Stimulated activated CD4-positive, alpha-beta T cell treated with anti-CD3 and anti-CD28 coated beads, Interleukin-4, amount 100 ng/mL, for 1 hour (primary cell): ENCODE measurements around the gene NTN5.
A peak's percentile ranks its signal among the peaks of the same experiment; 100 is the strongest.
"Not testable (repeated sequence)": the region's sequence is repeated elsewhere in the genome, so short reads cannot be mapped to it uniquely, and the experiment has no call there.

Experiments
- DNase-seq: peaks from one replicate; pipeline ENCODE4 v3.0.0-alpha.2; 2020

NTN5 gene

DNA sequence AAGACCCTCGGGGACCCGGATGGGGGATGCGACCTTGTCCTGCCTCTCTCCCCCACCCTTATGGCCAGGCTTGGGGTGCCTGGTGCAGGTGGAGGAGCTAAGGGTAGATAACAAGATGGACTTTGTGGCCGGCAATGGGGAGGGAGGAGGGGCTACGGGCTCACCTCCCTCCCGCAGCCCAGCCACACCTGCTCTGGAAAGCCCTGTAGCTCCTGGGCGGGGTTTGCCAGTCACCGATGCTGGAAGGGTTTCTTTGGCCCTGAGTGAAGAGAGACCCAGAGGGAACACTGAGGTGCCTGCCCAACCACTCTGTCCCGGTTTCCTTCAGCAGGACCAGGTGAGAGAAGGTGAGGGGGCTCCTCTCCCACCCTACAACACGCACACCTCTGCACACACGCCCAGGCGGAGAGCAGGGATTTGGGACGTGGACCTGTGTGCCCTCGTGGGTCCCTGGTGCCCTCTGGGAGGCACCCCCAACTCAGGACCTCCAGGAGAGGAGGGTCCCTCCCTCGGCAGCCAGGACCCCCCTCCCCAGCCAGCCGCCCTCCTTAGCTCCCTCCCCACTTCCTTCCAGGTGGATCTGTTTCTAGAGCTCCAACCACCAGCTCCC lies 23.0 kb upstream of the NTN5 start, which contains the start of gene FUT2:
Gene FUT2, plus strand, starts transcription at position 229 of the 610 bp plus-strand sequence. CDS start 6,986 bp downstream, outside the sequence.
- DNase-seq = no peak

DNA sequence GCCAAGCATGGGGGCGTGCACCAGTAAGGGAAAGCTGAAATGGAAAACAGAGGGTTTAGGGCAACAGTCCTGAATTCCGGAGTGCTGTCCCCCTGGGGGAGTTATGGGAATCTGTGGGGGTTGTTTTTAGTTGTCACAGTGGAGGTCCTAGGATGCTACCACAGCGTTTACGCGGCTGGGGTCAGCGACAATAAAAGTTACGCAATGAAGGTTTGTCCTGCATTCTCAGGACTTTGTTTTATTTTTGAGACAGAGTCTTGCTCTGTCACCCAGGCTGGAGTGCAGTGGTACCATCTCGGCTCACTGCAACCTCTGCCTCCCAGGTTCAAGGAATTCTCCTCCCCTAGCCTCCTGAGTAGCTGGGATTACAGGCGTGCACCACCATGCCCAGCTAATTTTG lies 20.8 kb upstream of the NTN5 start:
- not testable (repeated sequence) for DNase-seq

DNA sequence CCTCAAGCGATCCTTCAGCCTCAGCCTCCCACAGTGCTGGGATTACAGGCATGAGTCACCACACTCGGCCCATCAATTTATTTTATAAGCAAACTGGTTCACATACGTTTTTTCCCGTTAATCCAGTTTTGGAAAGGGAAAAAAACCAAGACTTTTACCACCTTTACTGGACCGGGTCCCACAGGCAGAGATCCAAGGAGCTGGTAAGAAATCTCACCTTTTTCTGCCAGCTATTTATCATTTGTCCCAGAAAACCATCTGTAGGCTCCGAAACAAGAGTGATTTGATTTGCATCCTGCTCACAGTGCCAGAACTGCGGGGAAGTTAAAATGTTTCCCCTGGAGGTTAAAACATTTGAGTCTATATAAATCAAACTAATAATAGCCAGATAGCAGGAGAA lies 16.6 kb upstream of the NTN5 start:
- no peak for DNase-seq

DNA sequence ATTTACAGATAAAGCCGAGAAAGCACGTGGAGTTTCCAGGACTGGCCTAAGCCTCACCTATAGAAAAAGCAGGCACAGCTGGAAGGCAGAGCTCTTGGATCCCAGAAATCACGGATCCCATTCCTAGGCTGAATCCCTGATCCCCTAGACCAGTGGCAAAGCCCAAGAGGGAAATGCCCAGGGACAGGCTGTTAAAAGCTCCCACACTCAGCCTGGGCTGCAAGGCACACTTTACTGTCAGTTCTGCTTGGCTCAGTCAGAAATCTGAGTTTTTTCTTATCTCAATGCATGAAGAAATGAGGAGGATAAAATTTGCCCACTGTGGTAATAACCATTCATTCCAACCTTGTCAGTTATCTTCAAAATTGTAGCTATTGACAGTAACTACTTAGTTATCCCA lies 15.0 kb upstream of the NTN5 start:
- DNase-seq = no peak

DNA sequence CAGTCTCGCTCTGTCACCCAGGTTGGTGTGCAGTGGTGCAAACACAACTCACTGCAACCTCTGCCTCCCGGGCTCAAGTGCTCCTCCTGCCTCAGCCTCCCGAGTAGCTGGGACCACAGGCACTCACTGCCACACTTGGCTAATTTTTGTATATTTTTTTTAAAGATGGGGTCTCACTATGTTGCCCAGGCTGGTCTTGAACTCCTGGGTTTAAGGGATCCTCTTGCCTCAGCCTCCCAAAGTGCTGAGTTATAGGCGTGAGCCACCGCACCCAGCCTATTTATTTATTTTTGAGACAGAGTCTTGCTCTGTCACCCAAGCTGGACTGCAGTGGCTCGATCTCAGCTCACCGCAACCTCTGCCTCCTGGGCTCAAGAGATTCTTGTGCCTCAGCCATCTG lies 13.8 kb upstream of the NTN5 start:
- not testable (repeated sequence) for DNase-seq

DNA sequence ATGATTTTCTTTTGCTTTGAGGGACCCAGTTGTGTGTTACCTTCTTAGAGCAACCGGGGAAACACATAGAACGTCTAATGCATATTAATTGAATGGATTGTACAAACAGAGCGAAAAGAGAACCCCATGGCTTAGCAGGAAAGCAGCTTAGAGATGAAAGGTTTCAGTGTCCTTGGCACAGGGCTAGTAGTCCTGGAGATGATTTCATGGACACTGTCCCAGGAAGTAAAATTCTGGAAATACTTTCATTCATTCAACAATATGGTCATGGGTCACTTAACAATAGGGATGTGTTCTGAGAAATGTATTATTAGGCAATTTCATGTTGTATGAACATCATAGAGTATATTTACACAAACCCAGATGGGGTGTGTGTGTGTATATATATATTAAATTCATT lies 13.3 kb upstream of the NTN5 start:
- no peak for DNase-seq

DNA sequence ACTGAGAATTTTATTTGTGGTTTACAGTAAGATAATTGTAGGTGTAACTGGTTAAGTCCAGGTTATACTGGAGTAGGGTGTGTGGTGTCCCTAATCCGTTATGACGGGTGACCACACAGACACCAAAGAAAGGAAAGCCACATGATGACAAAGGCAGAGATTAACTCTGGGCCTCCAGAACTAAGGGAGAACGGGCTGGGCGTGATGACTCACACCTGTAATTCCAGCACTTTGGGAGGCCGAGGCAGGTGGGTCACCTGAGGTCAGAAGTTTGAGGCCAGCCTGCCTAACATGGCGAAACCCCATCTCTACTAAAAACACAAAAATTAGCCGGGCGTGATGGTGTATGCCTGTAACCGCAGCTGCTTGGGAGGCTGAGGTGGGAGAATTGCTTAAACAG lies 12.8 kb upstream of the NTN5 start:
- no peak for DNase-seq

DNA sequence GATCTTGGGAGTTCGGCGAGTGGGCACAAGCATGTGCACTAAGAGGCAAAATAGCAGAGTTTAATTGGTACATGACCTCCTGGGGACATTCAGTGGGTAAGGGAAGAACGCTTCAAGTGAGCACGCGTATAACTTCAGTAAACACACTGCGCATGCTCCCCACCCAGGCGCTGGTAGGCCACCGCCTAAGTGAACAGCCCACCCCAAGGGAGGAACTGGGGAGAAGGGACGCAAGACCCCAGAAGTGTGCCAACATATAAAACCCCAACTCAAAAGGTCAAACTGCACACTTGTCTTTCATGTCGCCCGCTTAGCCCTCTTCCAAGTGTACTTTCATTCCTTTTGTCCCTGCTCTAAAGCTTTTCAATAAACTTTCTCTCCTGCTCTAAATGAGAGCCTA lies 10.5 kb upstream of the NTN5 start:
- peak; percentile 44 for DNase-seq

DNA sequence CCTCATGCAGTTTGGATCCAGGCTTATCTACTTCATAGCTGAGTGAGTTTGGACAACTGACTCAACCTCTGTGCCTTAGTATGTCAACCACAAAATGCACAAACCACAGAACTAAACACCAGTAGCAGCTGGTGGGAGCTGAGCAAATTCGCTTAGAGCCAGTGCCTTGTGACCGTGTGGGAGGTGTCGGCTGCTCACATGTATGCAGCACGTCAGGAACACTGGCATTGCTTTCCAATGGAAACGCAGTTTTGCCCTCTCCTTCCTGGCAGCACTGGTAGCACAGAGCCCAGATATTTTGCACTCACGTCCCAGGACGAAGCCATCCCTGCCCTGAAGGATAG lies 8.3 kb upstream of the NTN5 start:
- DNase-seq = no peak

DNA sequence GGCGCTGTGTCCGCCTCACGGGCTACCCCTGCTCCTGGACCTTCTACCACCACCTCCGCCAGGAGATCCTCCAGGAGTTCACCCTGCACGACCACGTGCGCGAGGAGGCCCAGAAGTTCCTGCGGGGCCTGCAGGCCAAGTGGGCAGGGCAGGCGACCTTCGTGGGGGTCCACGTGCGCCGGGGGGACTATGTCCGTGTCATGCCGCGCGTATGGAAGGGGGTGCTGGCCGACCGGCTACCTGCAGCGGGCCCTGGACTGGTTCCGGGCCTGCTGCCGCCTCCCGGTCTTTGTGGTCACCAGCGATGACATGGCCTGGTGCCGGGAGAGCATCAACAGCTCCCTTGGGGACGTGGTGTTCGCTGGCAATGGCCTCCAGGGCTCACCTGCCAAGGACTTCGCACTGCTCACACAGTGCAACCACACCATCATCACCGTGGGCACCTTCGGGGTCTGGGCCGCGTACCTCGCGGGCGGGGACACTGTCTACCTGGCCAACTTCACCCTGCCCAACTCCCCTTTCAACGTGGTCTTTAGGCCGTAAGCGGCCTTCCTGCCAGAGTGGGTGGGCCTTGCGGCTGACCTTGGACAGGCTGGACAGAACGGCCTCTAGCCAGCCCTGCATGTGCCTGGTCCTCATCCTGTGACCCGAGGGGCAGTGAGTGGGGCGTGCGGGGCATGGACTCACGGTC lies 7.8 kb upstream of the NTN5 start:
- no peak for DNase-seq

DNA sequence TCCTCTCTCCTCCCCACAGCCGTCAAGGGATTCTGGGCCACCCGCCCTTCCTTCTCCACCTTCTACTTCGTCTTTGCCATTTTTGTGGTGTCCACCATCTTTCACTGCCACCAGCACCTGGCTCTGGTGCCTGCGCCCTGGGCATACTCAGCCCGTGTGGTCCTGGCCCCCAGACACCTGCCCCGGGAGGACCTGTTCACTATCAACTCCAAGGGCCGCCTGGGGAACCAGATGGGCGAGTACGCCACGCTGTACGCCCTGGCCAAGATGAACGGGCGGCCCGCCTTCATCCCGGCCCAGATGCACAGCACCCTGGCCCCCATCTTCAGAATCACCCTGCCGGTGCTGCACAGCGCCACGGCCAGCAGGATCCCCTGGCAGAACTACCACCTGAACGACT lies 7.2 kb upstream of the NTN5 start:
- not testable (repeated sequence) for DNase-seq

DNA sequence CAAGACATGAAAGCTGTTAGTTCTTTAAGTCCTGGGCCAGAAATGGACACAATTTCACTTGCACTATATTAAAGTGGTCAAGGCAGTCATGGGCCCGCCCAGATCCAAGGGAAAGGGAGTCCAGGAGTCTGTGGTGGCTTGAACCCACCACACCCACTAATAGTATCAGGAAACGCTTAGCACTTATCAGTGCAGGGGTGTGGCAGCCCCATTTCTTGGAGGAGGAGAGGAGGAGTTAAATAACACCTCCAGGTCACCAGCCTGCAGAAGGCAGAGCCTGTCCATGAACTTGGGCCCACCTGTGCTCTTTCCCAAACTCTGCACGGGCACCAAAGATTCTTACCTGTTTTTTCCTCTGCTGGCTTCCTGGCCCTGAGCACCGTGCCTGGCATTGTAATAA lies 5.4 kb upstream of the NTN5 start:
- no peak for DNase-seq

DNA sequence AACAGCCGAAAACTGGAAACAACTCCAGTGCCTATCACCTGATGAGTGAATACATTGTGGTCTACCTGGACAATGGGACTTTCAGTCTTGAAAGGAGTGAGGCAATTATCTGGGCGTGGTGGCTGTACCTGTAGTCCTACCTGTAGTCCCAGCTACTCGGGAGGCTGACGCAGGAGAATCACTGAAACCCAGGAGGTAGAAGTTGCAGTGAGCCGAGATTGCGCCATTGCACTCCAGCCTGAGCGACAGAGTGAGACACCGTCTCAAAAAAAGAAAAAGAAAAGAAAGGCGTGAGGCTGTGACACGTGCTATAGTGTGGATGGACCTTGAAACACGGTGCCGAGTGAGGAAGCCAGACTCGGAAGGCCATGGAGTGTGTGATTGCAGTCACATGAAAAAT lies 4.1 kb upstream of the NTN5 start:
- no peak for DNase-seq

DNA sequence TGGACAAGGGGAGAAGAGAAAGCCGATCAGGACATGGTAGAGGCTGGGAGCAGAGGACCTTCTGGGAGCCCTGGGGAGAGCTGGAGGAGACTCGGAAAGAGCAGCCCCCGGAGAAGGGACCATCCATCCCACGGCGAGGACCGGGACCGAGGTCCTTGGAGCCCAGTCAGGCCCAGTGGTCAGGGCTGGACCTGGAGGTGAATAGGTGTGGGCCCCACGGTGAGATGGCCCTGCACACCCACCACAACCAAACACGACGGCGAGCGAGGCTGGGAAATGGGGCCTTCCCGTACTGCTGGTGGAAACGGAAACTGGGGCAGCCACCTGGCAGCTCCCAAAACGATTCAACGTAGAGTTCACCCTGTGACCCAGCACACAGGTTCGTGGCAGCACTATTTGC lies 3.7 kb upstream of the NTN5 start:
- DNase-seq = no peak

DNA sequence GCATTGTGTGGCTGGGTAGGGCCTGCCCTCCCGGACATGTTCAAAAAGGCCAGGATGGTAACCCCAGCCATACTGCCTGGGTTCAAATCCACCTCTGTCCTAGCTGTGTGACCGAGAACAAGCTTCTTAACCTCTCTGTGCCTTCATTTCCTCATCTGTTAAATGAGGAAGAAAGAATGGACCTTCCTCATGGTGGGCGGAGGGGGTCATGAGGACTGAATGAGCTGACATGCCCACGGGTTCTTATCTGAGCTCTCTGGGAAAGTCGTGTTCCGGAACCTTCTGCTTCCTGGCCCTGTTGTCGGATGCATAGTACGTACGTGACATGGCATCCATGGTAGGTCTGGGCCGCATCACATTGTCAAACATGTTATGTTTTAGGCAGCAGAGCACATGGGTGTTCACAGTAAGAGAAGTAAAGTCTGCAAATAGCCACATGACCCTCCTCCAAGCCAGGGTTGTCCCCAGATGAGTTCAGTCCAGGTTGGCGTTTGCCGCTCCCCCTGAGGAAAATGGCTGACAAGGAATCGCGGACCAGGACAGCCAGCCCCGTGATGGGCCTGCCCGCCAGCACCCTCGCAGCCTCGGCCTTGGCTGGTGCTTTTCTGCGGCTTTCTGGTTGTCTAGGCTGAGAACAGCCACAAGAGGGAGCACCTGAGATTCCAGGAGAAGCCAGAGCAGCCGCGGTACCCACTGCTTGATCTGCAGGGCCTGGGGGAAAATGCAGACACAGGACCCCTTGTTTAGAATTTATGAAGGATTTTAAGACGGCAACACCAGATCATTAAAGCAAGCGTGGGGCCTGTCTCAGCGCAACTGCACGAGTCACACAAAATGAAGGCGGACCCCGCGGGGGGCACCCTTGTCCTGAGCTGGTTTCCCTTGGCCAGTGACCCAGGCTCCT lies 2.4 kb upstream of the NTN5 start:
- DNase-seq = peak; percentile 66

DNA sequence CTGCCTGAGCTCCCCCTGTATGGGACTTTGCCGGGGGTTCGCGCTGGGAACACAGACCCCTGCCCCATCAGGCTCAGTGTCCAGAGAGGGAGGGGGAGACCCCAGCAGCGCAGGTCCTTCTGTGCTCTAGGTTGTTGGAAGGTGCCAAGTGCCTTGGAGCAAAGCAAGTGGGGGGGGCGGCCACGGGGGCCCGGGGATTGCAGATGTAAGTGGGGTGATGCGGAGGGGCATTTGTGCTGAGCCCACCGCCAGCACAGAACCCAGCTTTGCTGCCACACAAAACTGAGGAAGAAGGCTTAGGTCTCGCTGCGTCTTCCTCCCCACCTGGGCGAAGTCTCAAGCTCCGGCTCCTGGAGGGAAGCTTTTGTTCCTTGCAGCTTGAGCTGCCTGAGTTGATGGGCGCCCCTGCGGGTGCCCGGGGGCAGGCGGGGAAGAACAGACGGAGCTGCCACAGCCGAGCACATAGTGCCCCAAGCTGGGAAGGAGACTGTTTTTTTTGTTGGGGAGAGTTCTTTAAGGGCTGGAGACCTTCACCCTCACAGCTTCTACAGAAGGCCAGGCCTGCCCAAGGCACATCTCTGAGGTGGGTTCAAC lies 1.5 kb upstream of the NTN5 start:
- no peak for DNase-seq

DNA sequence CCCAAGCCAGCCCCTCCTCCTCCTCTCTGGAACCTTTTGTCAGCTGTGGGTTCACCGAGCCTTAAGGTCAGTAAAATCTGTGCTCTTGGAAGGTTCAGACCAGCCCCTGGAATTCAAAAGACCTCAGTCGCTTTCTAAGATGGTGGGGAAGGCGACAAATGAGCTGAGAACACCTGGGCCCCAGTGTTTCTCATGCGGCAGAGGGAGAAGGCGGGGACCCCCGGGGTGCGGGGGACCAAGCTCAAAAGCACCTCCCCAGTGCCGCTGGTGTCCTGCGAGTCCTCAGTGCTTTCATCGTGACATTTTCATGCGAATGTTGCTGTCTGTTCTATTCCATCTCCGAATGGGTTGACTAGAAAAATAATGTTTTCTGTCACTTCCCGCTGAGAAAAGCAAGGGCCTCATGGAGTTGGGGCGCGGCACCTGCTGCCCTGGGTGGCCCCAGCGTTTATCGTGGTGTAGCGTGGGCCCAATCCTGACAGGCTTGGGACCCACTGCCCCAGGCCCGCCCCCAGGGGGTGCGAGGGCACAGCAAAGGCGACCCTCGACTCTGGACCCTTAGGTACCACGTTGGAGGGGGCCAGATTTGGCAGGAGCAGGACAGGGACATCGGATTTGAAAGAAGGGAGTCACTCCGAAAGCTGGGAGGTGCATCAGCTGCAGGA lies 751 bp upstream of the NTN5 start:
- no peak for DNase-seq

DNA sequence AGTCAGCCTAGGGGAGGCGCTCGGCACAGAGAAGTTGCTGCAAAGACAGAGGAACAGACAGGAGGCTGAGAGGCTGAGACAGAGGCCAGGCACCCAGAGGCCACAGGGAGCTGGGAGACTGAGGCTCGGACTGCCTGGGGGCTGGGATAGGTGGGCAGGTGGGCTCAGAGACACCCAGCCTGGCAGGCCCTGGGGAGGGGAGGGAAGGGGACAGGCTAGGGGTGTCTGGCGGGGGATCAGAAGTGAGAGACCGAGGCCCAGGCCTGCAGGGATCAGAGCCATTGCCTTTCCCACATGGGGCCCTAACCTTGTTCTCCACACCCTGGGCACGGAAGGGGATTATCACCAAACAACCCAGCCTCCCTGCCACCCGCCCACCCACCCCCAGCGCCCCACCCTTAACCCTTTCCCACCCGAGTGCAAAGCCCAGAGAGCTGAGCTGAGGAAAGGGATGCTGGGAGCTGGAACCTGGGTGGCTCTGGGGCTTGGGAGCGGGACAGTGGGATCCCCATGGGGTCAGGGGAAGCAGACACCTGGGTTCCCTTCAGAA lies 1.3 kb downstream of the NTN5 start:
- no peak for DNase-seq

DNA sequence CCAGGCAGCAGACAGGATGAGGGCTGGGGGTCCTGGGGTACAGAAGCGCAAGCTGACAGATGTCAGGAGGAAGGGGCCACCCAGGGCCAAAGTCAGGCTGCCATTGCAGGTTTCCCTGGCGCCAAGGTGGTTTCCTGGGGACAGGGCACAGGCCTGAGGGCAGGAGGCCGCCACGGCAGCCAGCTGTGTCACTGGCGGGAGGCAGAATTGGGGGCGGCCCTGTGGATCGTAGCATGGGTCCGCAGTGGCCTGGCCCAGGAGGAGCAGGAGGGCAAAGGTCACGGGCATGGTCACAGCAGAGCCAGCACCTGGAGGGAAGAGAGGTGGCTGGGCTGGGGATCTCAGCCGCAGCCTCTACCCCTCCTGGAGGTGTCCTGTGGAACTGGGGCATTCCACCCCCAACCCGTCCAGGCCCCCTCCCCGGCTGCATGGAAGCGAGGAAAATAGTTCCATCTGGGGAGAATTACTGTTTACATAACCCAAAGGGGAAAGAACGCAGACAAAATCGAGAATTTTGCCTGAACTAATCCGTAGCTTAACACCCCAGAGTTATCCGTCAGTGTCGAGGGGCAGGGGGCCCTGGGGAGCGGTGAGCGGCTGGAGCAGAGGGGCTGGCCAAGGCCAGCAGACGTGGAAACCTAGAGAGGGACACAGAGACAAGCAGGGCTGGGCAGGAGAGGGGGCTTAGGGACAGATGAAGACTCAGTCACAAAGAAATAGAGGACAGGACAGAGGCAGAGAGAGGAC lies 1.9 kb downstream of the NTN5 start:
- DNase-seq = no peak

DNA sequence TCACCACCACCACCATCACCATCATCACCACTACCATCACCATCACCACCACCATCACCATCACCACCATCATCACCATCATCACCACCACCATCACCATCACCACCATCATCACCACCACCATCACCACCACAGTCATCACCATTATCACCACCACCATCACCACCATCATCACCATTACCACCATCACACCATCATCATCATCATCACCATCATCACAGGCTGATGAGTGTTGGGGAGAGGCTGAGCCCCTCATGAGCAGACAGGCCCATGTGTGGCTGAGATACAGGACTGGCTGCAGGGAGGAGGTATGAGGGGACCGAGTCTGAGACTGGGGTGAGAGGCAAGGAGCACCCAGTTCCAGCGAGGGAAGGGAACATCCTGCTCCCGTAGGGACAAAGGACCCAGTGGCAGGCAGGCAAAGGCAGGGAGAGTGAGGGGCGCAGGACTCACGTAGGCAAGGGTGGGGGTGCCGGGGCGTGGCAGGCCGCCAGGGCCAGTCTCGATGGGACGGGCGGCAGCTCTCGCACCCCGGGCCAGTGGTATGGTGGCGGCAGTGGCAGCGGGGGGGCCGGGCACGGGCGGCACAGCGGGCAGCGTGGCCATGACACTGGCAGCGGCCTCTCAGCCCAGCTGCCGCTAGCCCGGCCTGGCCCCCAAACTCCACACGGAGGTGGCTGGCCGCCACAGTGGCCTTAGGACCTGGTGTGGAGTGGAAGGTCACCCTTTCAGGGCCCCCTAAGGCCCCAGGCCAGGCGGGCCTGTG lies 2.7 kb downstream of the NTN5 start:
- no peak for DNase-seq

DNA sequence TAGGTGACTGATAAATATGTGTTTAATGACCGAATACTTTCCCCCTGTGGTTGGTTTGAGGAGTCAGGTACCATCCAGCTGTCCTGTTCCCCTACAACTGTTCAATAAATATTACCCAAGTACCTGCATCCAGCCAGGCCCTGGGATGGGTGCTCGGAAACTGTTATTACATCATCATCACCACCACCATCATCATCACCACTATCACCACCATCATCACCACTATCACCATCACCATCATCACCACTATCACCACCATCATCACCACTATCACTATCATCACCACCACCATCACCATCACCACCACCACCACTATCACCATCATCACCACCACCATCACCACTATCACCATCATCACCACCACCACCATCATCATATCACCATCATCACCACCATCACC lies 4.1 kb downstream of the NTN5 start:
- no peak for DNase-seq
